Stimulated activated CD8-positive, alpha-beta memory T cell treated with anti-CD3 and anti-CD28 coated beads, Interleukin-12 subunit alpha, Interleukin-12 subunit beta, amount 100 ng/mL, for 1 hour (primary cell): ENCODE results near the gene KCTD1.

Source experiments
- DNase-seq: peaks from one replicate; pipeline ENCODE4 v3.0.0-alpha.2; 2020; ENCODE audit warnings: low read depth

Gene KCTD1

GRCh38 chr18:26549263-26550094 is 1.1 kb upstream of the KCTD1 start:
- DNase-seq = no peak

DNA sequence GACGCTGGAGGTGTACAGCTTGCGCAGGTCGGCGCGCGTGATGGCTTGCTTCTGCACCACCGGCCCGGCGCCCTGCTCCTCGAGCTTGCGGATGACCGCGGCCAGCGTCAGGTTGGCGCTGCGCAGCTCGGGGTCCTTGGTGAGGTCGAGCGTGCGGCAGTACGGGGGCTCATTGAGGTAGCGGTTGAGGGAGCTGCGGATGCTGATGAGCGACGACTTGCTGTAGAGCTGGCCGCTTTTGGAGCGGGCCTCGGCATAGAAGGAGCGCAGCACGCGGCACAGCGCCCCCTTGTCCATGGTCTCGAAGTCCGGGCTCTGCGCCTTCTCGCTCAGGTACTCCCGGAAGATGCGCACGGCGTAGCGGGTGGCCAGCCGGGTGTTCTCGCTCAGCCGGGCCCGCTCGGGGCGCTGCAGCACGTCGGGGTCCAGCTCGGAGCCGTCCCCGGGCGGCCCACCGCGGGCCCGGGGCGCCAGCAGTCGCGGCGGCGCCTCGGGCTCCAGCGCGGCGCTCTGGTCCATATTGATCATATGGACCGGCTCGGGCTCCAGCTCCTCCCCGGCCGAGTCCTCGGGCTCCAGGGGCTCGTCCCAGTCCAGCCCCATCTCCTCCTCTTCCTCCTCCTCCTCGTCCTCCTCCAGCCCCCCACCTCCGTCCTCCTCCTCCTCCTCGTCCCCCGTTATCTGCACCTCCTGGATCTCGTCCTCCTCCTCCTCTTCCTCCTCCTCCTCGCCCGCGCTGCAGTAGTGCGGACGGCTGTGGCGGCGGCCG is 523 bp downstream of the KCTD1 start:
- DNase-seq = peak; percentile 14

- DNase-seq = no peak
These were observed 1.3 kb downstream of the KCTD1 start for GRCh38 chr18:26546875-26547645.

GRCh38 chr18:26546170-26546874 is 2.0 kb downstream of the KCTD1 start:
- DNase-seq = no peak

GRCh38 chr18:26545335-26546123 is 2.8 kb downstream of the KCTD1 start:
- DNase-seq = no peak

DNA sequence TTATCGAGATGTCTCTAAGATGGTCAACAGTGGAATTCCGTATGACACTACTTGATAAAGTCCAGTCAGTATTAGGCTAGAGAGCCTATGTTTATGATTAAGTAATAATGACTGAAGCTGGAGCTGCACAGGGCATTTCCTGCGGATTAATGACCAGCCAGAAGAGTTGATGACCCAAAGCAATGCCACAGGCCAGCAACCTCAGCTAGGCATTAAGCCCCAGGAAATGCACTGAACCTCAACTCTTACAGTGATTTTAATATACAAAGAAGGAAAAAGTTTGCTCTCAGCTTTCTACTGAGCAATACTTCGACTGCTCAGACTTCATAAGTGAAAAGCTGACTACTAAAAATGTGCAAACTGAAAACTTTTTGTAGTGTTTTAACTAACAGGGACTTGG is 3.9 kb downstream of the KCTD1 start:
- DNase-seq = no peak

DNA sequence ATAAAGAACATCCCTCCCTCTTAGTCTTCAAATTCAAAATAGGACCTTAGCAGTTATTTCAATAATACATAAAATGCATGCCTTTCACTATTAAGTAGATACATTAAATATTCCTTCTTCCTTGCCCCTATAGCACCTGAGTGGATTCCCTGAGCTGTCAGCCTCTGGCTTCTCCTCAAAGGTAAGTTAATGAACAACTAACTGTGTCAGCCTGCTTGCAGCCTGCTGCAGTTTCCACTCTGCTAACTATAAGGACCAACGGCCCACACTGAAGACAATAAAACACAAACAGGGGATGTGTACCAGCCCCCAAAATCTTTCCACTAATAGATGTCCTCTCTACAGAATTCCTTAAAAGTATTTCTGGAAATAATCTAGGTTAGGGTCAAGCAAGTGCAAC is 5.0 kb downstream of the KCTD1 start:
- no peak for DNase-seq

DNA sequence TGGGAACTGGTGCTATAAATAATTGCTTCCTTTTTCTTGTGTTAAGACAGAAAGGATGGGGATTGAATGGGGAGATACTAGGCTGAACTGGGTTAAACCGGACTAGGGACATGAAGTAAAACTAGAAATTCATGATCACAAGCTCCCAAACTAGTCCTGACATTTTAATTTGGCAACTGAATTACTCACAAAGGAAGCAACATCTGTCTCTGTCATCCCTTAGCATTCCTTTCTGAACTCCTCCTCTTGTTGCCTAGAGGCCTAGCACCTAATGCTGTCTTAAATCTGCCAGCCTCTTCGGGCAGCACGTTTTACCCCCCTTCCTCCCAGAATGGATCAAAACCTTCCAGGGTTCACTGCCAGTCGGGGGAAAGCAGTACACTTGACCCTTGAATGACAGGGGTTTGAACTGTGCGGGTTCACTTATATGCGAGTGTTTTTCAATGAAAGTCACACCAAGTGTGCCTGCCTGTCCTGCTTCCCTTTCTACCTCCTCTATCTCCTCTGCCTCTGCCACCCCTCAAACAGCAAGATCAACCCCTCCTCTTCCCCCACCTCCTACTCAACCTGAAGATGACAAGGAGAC is 8.2 kb downstream of the KCTD1 start:
- no peak for DNase-seq

DNA sequence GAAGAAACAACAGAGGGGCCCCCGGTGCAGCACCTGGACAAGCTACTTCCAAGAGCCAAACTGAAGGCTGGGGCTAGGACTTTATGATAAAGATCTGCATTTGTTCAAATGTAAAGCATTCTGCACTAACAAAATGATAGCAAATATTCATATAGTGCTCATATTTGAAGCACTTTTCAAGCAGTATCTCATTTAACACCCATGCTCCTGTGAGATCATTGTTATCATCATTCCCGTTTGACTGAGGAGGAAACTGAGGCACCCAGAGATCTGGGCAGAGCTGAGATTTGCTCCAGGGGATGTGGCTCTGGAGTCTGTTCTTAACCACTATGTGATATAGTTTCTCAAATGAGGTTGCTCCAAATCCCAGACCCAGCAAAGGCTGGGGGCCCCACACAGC is 9.8 kb downstream of the KCTD1 start:
- no peak for DNase-seq

- DNase-seq = no peak
These were observed 11.7 kb downstream of the KCTD1 start for GRCh38 chr18:26536664-26537063.

DNA sequence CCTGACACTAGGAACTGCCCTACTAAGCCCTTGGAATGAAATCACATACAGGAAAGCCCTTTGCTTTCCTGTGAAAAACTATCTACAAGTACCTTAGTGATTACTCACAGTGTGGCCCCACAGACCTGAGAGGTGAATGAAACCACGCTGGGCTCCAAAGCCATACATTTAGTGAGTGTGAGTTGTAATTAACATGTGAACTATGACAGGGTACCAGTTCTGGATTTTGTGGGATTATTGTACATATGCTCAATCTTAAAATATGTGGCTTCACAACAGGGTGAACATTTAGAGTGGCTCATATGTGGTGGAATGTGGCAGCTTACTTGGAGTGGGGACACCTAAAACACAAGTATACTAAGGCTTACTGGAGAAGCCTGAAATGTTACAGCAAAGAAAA is 12.3 kb downstream of the KCTD1 start:
- no peak for DNase-seq

DNA sequence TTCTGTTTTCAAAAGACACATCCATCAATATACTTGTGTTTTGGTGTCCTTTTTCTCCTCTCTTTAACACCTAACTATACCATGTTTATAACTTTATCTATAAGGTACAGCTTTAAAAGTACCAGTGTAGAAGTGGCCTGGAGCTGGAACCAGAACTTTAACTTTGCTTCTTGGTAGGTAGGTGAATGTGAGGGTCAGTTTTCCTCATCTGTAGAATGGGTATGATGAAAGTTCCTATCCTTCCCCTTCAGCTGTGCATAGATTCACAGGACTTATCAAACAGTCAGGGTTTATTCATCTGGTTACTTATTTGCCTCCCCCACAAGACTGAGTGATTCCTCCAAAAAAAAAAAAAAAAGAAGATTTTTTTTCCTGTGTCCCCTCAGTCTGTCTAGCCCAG is 12.7 kb downstream of the KCTD1 start:
- no peak for DNase-seq

DNA sequence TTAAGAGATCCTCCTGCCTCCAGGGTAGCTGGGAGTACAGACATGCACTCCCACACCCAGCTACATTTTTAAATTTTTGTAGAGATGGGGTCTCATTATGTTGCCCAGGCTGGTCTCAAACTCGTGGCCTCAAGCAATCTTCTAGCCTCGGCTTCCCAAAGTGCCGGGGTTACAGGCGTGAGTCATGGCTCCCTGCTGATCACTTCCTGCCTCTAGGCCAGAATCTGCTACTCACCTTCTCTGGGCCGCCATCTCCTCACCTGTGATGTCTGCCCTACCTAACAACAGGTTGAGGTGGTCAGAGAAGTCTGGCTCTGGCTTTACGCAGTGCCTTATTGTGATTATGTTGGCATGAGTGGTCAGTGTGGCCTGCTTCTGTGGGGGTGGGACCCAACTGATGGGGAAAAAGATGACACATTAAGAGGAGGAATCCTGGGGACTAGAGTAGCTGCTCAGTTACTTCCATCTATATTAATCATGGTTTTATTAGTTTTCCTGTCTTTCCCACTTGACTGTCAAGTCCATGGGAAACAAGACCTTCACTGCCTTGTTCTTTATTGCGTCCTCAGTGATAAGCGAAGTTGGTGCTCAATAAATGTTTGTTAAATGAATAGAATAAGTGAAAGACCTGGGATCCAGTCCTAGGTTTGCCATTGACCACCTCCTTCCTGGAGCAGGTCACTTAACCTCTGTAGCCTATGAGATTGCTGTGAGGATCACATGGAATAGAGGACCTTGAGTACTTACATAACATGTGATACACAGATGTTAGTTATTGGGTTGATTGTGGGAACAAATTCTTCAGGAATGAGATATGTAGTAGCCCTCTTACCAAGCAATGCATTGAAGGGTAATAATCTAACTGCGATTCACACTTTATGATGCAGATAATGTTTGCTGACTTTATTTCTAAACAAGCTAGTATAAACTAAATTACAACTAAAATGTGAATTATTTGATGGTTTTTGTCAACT is 15.7 kb downstream of the KCTD1 start:
- DNase-seq = no peak

GRCh38 chr18:26531605-26532298 is 16.6 kb downstream of the KCTD1 start:
- no peak for DNase-seq

GRCh38 chr18:26526966-26527234 is 21.5 kb downstream of the KCTD1 start:
- DNase-seq = no peak

DNA sequence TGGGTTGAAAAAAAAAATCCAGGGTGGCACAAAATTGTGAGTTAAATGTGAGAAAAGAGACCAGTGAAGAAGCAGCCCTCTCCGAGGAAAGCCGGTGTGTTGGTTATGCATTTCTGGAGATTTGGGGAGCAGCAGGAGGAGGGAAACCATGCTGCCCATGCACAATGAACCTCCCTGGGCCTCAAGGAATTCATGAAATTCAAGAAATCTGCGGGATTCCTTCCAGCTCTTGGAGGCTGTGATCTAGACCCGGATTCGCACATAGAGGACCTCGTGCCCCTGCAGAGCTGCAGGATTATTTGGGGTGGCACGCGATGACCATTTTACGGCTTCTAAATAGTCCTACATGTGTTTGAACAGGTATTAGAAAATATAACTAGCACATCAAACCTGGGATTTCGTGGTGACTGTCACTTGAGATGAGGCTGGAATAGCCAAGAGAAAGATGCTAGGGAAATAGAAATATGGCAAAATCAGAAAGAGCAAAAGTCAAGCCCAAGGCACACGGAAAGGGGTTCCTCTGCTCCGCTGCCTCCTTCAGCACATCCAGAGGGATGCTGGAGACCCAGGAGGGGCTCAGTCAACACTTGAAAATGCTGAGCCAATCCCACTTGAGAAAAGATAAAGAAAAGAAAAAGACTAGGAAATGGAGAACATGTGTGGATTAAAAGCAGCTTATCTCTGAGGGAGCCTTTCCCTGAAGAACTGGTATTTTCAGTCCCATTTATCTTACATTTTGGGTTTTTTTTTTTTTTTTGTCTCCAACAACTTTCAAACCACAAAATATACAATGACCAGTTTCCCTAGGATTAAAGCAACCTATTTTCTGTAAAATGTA is 22.0 kb downstream of the KCTD1 start:
- DNase-seq = no peak

DNA sequence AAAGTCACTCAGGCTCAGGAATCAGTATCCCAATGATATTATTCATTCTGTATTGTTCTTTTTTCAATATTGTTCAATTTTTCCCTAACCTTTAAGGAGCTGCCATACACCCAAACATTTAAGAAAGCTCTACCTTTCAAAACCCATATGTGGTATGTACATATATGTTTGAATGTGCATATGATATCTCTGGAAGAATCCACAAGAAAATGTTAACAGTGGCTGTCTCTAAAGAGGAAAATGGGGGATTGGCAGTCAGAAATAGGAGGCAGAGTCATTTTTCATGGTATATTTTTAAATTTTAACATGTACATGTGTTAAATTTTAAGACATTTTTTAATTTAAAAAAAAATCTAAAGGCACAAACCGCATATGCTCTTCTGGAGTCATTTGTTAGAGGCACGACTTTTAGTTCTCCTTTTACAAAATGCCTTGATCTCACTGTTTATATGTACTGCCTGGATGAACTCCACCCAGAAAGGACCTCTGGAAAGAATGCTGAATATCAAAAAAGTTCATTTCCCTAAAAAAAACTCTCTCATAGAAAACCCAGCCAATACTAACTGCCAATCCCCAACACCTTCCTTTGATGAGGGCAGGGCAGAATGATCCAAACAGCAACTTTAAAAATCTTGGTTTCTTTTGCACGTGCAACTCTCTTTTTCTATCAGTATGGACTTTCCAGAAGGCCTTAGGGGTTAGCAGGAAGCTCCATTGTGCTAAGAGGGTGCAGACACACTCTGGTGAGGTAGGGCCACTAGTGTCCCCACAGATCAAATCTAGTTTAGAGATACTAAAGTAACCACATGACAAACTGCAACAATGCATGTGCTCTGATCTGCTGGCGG is 23.6 kb downstream of the KCTD1 start:
- no peak for DNase-seq
